AG08395 (cell line): Measurements from ENCODE around the gene ERCC5.

Experiments
- DNase-seq: peaks from one replicate; pipeline ENCODE4 v3.0.0; 2012; ENCODE audit warnings: mixed read lengths, low spot score

The ERCC5 gene

DNA sequence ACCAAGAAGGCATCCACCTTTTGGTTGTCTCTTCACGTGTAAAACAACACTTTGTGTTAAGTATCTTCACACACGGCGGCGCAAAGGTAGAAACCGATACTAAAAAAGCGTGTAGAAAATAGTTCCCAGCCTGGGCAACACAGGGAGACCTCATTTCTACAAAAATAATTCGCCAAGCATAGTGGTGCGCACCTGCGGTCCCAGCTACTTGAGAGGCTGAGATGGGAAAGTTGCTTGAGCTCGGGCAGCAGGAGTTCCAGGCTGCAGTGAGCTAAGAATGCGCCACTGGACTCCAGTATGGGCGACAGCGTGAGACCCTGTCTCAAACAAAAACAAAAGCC is 573 bp upstream of the ERCC5 start:
- no peak for DNase-seq

DNA sequence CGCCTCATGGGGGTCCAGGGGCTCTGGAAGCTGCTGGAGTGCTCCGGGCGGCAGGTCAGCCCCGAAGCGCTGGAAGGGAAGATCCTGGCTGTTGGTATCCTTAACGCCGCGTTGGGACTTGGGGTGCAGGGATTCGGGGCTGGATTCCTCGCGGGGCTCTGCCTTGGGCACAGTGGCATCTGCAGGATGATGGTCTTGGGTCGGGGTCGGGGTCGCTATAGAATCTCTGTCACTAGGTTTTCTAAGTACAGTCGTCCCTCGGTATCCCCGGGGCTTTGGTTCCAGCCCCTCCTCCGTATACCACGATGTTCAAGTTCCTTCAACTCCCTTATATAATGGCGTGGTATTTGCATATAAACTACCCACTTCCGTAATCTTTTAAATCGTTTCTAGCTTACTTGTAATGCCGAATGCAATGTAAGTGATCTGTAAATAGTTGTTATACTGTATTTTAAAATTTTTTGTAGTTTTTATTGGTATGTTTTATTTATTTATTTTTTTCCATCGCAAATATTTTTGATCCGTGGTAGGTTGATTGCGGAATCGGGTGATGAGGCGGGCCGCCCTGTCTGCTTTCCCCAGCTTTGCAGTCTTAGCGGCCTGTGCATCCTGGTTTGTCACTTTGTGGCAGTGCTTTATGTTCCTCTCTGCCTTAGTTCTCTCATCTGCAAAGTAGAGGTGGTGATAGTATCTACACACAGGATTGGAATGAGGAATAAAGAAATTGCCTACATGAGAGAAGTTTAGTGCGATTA is 606 bp downstream of the ERCC5 start:
- peak; percentile 27 for DNase-seq

DNA sequence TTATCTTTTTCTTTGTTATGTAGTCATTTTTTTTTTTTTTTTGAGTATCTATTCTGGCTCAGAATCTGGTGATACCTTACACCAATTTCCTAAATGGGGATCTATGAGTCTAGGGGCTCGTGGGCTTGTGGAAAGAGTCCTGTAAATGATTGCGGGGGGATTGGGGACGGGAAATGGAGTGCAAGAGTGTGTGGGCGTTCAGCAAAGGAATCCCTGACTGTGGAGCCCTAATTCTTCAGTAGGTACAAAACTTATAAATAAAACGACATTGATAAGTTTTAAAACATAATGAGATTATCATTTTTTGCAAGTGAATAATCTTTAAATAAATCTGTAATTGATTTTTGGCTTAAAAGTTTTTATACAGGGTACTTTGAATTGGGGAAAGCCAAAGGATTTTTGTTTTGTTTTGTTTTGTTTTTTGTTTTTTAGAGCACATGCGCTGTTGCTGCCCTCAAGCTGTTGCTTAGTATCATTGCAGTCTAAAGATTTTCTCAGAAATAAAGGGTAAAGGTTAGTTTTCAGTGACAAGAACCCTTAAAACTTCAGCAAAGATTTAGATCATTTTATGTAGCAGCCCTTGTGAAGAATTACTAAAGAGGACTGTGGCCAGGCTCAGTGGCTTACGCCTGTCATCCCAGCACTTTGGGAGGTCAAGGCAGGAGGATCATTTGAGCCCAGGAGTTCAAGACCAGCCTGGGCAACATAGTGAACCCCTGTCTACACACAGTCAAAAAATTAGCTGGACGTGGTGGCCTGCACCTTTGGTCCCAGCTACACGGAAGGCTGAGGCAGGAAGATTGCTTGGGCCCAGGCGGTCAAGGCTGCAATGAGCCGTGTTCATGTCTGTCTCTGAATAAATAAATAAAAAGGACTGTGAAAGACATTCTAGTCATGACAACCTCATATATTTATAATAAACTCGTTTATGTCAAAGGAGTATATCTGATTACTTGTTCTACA is 1.7 kb downstream of the ERCC5 start:
- peak; percentile 19 for DNase-seq

DNA sequence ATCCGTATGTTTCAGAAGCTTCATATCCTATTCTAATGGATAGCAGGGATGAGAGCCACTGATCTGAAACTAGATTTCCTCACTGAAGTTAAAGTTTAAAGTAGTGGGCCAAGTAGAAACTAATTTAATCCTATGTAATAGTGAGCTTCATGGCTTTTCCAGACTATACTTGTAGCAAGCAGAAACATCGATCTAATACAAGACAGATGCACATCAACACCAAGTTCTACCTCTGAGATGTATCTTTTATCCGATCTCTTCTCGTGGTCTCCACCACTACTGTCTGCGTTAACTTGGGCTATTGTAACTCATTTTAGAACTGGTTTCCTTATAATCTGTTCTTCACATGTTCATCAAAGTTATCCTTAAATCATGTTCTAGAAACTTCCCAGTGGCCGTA is 3.1 kb downstream of the ERCC5 start:
- DNase-seq = no peak

DNA sequence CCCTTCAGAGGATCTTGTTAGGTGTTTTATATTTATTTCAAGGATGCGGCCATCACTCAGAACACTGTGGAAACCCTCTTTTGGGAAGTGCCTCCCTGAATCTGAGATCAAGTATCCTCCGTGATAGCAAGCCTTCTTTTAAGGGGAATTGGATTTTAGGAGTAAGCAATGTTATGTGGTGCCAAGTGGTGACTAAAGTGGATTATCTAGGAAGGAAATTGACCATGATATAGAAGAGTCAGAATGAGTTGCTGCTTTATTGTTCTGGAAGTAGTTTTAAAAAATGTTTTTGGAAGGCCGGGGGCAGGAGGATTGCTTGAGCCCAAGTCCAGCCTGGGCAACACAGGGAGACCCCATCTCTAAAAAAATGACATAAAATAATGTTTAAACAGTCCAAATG is 6.7 kb downstream of the ERCC5 start:
- DNase-seq = no peak

DNA sequence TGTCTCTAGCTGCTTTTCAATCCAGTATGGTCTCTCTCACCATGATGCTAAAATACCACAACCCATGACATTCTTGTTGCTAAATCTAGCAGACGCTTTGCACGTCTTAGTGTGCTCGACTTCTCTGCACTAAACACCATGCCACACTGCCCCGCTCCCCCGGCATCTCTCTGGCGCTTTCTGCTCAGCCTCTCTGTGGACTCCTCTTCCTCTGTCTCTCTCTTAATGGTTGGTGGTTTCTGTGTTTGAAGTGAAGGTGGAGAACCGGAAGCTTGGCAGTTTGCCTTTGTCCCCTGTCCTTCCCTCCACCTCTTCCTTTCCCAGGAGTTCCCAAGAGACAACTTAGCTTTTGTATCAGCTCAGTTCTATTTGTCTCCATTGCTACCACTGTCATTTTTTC is 8.8 kb downstream of the ERCC5 start:
- DNase-seq = no peak

DNA sequence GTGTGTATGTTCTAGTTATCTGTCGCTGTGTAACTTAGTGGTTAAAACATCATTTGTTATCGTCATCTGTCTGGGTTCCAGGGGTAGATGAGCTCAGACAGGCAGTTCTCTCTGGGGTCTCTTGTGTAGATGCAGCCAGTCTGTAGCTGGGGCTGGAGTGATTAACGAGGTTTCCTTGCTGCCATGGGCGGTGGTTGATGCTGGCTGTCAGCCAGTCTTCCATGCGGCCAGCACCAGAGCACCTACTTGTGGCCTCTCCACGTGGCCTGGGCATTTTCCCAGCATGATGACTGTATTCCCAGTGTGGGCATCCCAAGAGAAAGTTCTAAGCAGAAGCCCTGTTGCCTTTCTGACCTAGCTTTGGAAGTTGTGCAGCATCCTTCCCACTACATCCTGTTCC is 10.7 kb downstream of the ERCC5 start:
- DNase-seq = peak; percentile 29

DNA sequence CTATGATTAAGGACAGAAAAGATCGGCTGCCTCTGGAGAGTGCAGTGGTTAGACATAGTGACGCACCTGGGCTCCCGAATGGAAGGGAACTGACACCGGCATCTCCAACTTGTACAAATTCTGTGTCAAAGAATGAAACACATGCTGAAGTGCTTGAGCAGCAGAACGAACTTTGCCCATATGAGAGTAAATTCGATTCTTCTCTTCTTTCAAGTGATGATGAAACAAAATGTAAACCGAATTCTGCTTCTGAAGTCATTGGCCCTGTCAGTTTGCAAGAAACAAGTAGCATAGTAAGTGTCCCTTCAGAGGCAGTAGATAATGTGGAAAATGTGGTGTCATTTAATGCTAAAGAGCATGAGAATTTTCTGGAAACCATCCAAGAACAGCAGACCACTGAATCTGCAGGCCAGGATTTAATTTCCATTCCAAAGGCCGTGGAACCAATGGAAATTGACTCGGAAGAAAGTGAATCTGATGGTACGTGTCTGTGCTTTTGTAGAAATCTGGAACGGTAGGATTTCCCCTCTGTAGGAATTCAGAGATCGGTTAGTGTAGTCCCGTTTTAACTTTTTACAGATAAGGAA is 16.9 kb downstream of the ERCC5 start:
- no peak for DNase-seq

DNA sequence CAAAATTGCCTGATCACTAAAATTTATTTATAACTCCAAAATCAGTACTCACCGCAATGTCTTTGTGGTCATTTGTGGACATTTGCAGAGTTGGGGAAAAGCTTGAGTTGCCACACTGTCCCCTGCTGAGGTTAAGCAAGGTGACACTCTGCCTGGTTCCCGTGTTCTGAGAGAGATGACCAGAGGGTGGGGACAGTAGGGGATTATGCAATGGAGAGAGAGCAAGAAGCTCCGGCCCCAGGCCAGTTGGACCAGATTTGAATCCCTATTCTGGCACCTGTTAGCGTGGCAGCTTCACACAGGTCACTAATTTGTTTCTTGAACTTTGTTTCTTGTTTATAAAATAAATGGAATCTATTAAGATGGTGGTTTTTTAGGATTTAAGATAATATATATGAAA is 17.8 kb downstream of the ERCC5 start:
- no peak for DNase-seq

DNA sequence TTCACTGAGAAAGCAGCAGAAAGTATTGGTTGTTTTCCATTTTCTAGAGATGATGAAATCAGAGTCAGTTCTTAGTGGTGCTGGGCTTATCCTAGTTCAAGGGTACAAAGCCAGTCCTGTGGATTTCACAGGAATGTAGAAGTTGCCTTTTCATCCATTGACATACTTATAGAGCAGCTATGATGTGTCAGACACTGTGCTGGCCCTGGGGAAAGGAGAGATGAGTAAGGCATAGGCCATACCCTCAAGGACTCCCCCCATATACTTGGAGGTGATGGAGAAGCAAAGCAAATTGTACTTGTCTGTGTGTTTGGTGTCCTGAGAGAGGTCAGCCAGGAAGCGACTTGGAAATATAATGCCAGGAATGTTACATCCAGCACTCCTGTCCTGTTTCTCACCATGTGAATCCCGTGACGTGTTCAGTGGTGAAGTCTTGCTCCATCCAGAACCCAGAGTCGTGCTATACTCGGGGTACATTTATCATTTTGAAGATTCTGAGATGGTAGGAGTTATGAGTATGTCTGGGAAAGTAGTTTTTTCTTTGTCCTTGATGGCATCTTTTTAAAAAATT is 22.6 kb downstream of the ERCC5 start:
- DNase-seq = peak; percentile 19

DNA sequence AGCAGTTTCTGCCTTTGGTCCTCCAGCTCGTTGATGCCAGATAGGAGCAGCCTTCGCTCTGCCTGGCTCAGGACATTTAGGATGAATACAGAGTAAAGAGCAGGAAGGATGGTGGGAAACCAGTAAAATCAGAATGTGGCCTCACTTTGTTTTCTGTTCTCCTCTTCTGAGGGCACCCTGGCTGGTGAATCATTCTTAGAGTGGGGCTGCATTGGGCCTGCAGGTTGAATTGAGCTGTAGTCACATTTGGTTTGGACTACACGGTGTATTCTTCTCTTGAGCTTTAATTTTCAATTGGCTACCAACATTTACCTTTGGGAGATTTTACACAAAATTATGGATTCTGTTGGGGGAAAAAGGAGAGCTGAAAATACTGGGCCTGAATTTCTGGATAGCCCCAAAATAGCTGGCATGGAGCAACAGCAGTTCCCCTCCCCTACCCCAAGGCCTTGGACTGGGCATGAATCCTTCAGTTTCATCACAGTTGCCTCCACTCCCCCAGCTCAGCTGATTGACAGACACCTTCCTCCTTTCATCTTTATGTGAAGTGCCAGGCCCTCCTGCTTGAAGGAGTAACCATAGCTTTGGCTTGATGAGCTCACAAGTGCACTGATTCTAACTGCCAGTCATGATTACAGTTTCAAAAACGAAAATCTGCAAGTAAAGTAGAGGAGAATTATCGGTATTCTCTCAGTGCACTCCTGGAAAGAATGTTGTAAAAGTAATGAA is 24.3 kb downstream of the ERCC5 start:
- no peak for DNase-seq

DNA sequence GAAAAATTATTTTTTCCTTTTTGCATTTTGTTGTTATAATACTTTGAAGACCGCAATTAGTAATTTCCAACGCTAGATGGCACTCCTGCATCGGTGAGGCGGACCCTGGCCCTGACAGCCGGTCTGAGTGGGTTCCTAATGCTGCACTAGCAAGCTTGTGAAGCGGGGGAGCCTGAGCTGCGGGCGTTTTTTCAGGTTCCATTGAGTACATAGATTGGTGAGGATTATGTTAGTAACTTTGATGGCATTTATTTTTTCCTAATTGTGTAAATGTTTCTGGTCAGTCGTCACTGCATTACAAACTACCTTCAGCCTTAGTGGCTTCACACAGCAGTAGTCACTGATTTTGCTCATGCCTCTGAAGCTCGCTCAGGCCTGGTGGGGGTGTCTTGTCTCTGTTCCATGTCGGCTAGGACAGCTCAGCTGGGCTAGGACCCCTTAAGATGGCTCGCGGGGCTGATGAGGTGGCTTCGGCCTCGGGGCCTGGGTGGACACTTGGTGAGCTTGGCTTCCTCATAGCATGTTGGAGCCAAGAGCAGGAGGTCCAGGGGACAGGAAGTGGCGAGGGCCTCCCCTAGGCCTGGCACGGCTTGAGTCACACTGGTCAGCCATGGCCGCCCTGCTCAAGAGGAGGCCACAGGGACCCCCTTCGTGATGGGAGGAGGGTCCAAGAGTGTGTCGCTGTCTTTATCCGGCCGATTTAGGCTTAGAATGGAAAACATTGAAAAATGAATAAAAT is 25.0 kb downstream of the ERCC5 start:
- peak; percentile 72 for DNase-seq

DNA sequence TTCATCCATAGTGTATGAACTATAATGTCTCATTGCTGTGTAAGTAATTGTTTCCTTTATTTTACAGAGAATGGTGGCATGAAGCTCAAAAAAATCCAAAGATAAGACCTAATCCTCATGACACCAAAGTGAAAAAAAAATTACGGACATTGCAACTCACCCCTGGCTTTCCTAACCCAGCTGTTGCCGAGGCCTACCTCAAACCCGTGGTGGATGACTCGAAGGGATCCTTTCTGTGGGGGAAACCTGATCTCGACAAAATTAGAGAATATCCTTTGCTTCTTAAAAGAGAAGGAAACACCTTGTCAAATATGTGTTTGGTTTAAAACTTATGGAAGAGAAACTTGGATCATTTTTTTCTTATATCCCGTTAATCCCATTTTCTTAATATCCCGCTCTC is 26.3 kb downstream of the ERCC5 start:
- DNase-seq = no peak

DNA sequence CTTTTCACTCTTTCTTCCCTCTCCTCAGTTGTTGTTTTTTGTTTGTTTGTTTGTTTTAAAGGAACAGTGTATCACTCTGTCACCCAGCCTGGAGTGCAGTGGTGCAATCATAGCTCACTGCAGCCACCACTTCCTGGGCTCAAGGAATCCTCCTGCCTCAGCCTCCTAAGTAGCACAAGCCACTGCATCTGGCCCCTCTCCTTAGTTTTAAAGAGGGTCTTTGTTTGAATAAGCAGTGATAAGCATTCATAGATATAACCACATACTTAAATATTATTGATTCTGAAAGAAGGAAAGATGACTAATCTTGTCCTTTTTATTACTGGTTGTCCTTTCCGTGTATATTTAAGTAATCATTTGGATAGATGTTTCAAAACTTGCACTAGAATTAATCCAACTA is 26.7 kb downstream of the ERCC5 start:
- no peak for DNase-seq

DNA sequence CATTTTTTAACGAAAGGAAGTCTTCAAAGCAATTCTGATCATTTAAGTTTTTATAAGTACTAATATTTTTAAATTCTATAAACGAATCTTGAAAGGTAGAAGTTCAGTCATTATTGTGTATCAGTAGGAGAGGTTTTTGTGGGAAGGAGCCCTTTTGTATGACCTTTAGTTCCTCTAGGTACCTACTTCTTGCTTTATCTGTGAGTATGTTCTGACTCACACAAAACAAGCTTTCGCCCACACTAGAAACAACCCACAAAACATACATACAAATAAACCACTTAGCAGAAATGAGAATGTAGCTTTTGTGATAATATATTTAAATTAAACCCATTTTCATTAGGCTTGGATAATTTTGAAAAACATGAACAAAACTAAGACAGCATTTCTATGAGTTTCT is 27.8 kb downstream of the ERCC5 start:
- DNase-seq = no peak

DNA sequence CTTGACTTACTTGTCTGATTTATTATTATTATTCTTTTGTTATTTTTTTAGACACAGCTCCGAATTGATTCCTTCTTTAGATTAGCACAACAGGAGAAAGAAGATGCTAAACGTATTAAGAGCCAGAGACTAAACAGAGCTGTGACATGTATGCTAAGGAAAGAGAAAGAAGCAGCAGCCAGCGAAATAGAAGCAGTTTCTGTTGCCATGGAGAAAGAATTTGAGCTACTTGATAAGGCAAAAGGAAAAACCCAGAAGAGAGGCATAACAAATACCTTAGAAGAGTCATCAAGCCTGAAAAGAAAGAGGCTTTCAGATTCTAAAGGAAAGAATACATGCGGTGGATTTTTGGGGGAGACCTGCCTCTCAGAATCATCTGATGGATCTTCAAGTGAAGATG is 29.4 kb downstream of the ERCC5 start:
- DNase-seq = no peak

DNA sequence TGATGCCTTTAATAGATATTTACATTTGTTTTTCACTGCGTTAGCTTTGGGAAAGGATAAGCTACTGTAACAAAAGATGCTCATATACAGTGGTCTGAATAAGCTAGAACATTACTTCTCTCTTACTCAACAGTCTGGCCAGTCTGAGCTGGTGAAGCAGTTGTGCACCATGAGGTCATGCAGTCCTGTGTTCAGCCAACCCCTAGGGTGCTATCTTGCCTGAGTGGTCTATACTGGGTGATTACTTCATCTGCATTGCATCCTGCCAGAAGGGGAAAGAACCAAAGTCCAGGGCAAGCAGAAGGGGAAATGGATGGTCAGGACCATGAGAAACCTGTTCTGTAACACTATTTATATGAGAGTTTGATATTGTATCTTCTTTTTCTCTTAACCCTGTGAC is 31.5 kb downstream of the ERCC5 start:
- no peak for DNase-seq

DNA sequence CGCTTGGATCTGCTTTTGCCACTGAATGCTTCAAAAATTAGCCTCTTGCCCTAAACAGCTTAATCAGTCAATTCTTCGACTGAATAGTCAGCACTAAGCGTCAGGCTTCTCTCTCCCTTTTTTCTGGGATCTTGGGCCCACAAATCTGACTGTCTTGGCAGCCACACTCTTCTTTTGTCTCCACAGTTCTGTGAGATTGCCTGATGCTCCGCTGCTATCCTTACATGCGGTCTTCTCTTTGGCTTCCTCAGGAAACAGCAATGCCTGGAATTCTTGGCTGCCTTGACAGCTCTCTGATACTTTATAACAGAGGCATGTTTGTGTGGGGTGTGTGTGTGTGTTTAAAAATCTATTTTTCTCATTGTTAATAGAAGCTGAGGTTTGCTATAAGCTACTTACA is 32.6 kb downstream of the ERCC5 start:
- DNase-seq = peak; percentile 29

DNA sequence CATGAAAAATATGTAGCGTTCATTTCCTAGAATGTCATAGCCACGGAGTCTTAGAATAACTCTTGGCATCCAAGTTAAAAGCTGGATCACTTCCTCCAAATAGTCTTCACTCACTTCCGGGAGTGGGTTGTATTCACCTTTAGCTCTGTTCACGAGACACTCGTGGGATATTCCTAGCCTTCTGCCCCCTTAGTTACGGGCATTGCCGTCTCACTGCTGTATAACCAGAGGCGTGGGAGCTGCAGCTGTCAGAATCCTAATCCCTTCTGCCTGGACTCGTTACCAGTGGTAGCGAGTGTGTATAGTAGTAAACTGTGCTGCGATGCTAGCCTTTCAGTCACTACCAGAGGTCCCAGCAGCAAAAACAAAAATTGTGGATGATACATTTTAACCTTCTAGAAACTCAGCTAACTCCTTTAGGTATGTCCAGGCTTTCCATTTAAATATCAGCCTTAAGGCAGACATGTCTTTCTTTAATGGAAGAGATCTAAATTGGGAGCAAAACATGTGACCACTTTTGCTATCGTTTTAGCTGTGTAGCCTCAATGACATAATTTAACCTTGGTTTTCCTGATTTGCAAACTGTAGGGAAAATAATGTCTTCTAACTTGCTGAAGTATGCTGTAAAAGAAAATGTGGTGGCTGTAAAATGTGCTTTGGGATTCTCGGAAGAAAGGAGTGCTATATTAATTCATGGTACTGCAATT is 34.1 kb downstream of the ERCC5 start:
- DNase-seq = no peak

DNA sequence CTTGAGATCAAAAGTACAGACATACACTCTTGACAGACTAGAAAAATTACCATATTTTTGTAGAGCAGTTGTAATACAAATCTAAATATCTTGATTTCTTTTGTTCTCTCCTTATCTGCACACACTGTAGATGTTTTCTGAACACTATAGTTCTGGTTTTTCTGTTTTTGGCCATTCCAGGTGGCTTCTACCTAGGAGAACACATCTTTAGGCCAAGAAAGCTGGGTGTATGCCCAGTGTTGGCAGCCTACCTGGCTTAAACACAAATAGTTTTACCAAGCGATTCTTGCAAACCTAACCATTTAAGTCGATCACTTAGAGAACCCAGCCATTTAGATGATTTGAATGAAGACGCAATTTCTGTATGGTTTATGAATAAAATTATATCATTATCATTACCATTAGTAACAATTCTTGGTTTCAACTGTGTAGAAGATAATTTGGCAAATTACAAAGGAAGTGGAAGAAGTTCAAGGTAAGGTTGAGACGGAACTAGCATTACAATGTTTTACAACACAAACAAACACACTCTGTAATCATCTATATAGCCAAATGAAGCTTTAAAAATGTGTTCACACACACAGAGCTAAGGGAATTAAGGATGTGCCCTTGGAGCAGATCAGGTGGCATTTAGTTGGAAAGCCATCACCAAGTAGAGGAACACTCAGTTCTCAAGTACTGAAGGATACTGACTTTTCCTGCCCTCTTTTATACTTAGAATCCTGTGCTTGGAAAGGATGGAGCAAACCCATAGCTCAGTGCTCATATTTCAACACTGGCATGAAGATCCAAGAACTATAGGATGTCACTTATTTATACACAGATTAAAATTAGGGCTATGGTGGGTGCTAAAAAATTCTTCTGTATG is 36.2 kb downstream of the ERCC5 start:
- no peak for DNase-seq
